ACC112 (cell line): ENCODE results near the gene KANSL1.
"Not testable (repeated sequence)": the region's sequence is repeated elsewhere in the genome, so short reads cannot be mapped to it uniquely, and the experiment has no call there.

Experiments
- H2AFZ ChIP-seq: fragments of 200-600 bp; sonication (generic); one replicate; pipeline ENCODE4 v1.6.0; 2017; ENCODE audit warnings: antibody characterized with exemption, low read length; ENCODE audit not compliant: unreplicated experiment
- H3K27ac ChIP-seq: fragments of 200-600 bp; sonication (generic); 2 replicates; pipeline ENCODE4 v1.5.1; 2014; ENCODE audit warnings: low read depth, mild to moderate bottlenecking, antibody characterized with exemption, low read length, moderate library complexity
- H3K27me3 ChIP-seq: fragments of 200-600 bp; sonication (generic); 2 replicates; pipeline ENCODE4 v1.6.1; 2014; ENCODE audit warnings: mild to moderate bottlenecking, antibody characterized with exemption, low read length, moderate library complexity, mixed read lengths; ENCODE audit not compliant: insufficient read depth
- H3K36me3 ChIP-seq: fragments of 200-600 bp; sonication (generic); 2 replicates; pipeline ENCODE4 v1.6.1; 2016; ENCODE audit warnings: mild to moderate bottlenecking, antibody characterized with exemption, low read length, moderate library complexity, mixed read lengths; ENCODE audit not compliant: insufficient read depth
- H3K4me1 ChIP-seq: fragments of 200-600 bp; sonication (generic); one replicate; pipeline ENCODE4 v1.6.1; 2016; ENCODE audit warnings: low read length, mixed read lengths; ENCODE audit not compliant: insufficient read depth, unreplicated experiment, control insufficient read depth
- H3K4me3 ChIP-seq: fragments of 200-600 bp; sonication (generic); 2 replicates; pipeline ENCODE4 v1.5.1; 2014; ENCODE audit warnings: mild to moderate bottlenecking, low read depth, low read length
- H3K79me2 ChIP-seq: fragments of 200-600 bp; sonication (generic); one replicate; pipeline ENCODE4 v1.6.0; 2016; ENCODE audit warnings: low read length; ENCODE audit not compliant: control insufficient read depth, unreplicated experiment, insufficient read depth

KANSL1 gene

DNA sequence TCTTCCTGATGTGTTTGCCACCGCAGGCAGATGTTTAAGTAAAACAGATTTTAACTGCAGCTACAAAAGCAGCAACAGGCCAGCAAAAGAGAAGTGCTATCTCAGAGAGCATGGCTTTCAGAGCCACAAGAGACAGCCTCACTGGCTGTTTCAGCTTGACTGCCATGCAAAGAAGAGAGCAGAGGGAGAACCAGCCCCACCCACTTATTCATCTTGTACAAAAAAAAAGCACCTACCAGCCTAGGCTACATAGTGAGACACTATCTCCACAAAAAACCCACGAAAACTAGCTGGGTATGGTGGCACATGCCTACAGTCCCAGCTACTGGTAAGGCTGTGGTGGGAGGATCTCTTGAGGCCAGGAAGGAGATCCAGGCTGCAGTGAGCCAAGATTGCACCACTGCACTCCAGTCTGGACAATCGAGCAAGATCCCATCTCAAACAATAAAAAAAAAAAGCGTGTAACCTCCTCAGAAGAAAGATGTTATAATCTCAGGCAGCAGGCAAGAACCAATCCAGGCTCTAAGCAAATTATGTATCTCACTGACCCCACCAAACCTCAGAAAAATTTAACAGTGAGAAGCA is 164.2 kb downstream of the KANSL1 start:
- H3K79me2 ChIP-seq, result no peaks in the 10 kb centered on the region
- H2AFZ ChIP-seq, result no peak overlapping the region
- H3K4me3 ChIP-seq, result no peak overlapping the region
- no peak overlapping the region for H3K27ac ChIP-seq
- 0 out of 2 replicates have a peak, but pooled peaks cover 2% of the 10 kb centered on the region for H3K36me3 ChIP-seq
- no peaks in the 10 kb centered on the region for H3K27me3 ChIP-seq
- no peaks in the 10 kb centered on the region for H3K4me1 ChIP-seq

DNA sequence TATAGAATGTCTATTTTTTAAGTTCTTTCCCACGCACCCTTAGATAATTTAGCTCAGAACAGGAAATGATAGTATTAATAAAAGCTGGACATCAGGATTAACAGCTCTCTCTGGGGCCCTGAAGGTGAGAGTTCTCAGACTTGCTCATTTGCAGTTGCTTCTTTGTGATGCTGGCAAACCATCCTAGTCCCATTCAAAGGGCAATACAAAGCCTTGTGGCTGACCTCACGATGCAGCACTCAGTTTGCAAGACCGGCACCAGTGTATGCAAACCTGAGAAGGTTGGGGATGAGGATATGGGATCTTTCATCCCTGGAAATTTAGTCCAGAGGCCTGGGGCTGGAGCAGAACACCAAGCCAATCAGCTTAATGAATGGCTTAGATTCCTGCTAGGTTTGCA is 164.9 kb downstream of the KANSL1 start:
- H3K27me3 ChIP-seq, result no peaks in the 10 kb centered on the region
- H3K36me3 ChIP-seq, result 0 out of 2 replicates have a peak, but pooled peaks cover 2% of the 10 kb centered on the region
- H3K4me3 ChIP-seq, result no peak overlapping the region
- H2AFZ ChIP-seq, result no peak overlapping the region
- no peak overlapping the region for H3K27ac ChIP-seq
- H3K79me2 ChIP-seq, result no peaks in the 10 kb centered on the region
- H3K4me1 ChIP-seq, result no peaks in the 10 kb centered on the region

- no peaks in the 10 kb centered on the region for H3K27me3 ChIP-seq
- no peak overlapping the region for H3K27ac ChIP-seq
- H3K79me2 ChIP-seq, result no peaks in the 10 kb centered on the region
- H2AFZ ChIP-seq, result no peak overlapping the region
- 0 out of 2 replicates have a peak, but pooled peaks cover 2% of the 10 kb centered on the region for H3K36me3 ChIP-seq
- H3K4me3 ChIP-seq, result no peak overlapping the region
- H3K4me1 ChIP-seq, result no peaks in the 10 kb centered on the region
Measured at GRCh38 chr17:46027976-46028325, 165.3 kb downstream of the KANSL1 start.

- no peaks in the 10 kb centered on the region for H3K79me2 ChIP-seq
- H3K4me3 ChIP-seq, result no peak overlapping the region
- no peak overlapping the region for H2AFZ ChIP-seq
- H3K27ac ChIP-seq, result no peak overlapping the region
- H3K36me3 ChIP-seq, result 0 out of 2 replicates have a peak, but pooled peaks cover 2% of the 10 kb centered on the region
- no peaks in the 10 kb centered on the region for H3K4me1 ChIP-seq
- no peaks in the 10 kb centered on the region for H3K27me3 ChIP-seq
Measured at GRCh38 chr17:46027048-46027975, 165.9 kb downstream of the KANSL1 start.

GRCh38 chr17:46026166-46027047 is 166.8 kb downstream of the KANSL1 start:
- no peaks in the 10 kb centered on the region for H3K4me1 ChIP-seq
- H3K27me3 ChIP-seq, result no peaks in the 10 kb centered on the region
- no peak overlapping the region for H3K27ac ChIP-seq
- H2AFZ ChIP-seq, result no peak overlapping the region
- 0 out of 2 replicates have a peak, but pooled peaks cover 6% of the 10 kb centered on the region for H3K36me3 ChIP-seq
- no peaks in the 10 kb centered on the region for H3K79me2 ChIP-seq
- no peak overlapping the region for H3K4me3 ChIP-seq

DNA sequence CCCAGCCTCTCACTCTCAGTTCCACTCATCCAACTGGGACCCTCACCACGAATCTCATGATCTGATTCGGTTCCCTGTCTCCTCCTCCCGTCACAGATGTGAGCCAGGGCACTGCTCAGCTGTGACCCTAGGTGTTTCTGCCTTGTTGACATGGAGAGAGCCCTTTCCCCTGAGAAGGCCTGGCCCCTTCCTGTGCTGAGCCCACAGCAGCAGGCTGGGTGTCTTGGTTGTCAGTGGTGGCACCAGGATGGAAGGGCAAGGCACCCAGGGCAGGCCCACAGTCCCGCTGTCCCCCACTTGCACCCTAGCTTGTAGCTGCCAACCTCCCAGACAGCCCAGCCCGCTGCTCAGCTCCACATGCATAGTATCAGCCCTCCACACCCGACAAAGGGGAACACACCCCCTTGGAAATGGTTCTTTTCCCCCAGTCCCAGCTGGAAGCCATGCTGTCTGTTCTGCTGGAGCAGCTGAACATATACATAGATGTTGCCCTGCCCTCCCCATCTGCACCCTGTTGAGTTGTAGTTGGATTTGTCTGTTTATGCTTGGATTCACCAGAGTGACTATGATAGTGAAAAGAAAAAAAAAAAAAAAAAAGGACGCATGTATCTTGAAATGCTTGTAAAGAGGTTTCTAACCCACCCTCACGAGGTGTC is 167.6 kb downstream of the KANSL1 start:
- no peaks in the 10 kb centered on the region for H3K79me2 ChIP-seq
- no peak overlapping the region for H2AFZ ChIP-seq
- H3K27ac ChIP-seq, result no peak overlapping the region
- no peaks in the 10 kb centered on the region for H3K27me3 ChIP-seq
- H3K4me1 ChIP-seq, result no peaks in the 10 kb centered on the region
- H3K36me3 ChIP-seq, result 0 out of 2 replicates have a peak, but pooled peaks cover 6% of the 10 kb centered on the region
- no peak overlapping the region for H3K4me3 ChIP-seq

DNA sequence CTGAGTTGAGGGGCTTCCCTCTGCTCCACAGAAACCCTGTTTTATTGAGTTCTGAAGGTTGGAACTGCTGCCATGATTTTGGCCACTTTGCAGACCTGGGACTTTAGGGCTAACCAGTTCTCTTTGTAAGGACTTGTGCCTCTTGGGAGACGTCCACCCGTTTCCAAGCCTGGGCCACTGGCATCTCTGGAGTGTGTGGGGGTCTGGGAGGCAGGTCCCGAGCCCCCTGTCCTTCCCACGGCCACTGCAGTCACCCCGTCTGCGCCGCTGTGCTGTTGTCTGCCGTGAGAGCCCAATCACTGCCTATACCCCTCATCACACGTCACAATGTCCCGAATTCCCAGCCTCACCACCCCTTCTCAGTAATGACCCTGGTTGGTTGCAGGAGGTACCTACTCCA is 168.2 kb downstream of the KANSL1 start:
- Histone ChIP-seq H3K4me3 (no peak overlapping the region), H2AFZ (no peak overlapping the region), H3K4me1 (no peaks in the 10 kb centered on the region), H3K79me2 (no peaks in the 10 kb centered on the region), H3K36me3 (0 out of 2 replicates have a peak, but pooled peaks cover 3% of the 10 kb centered on the region), H3K27ac (no peak overlapping the region), H3K27me3 (no peaks in the 10 kb centered on the region)

GRCh38 chr17:46024590-46024989 is 168.6 kb downstream of the KANSL1 start:
- H3K79me2 ChIP-seq, result no peaks in the 10 kb centered on the region
- no peak overlapping the region for H2AFZ ChIP-seq
- 0 out of 2 replicates have a peak, but pooled peaks cover 3% of the 10 kb centered on the region for H3K36me3 ChIP-seq
- no peak overlapping the region for H3K4me3 ChIP-seq
- H3K4me1 ChIP-seq, result no peaks in the 10 kb centered on the region
- no peaks in the 10 kb centered on the region for H3K27me3 ChIP-seq
- no peak overlapping the region for H3K27ac ChIP-seq

GRCh38 chr17:46023783-46024388 is 169.3 kb downstream of the KANSL1 start:
- H3K4me1 ChIP-seq, result no peaks in the 10 kb centered on the region
- no peak overlapping the region for H3K4me3 ChIP-seq
- no peaks in the 10 kb centered on the region for H3K79me2 ChIP-seq
- H3K36me3 ChIP-seq, result 0 out of 2 replicates have a peak, but pooled peaks cover 3% of the 10 kb centered on the region
- H2AFZ ChIP-seq, result no peak overlapping the region
- no peaks in the 10 kb centered on the region for H3K27me3 ChIP-seq
- H3K27ac ChIP-seq, result no peak overlapping the region

GRCh38 chr17:46023366-46023765 is 169.9 kb downstream of the KANSL1 start:
- H3K4me3 ChIP-seq, H3K36me3 ChIP-seq, H3K27me3 ChIP-seq, H3K79me2 ChIP-seq, H2AFZ ChIP-seq, H3K27ac ChIP-seq, H3K4me1 ChIP-seq: not testable (repeated sequence)
